Liver (tissue), 3 donors: ENCODE measurements around the gene GRIN3B.

Experiments used
- CTCF ChIP-seq: fragments of 150-350 bp; IDR thresholded peaks from 2 replicates; pipeline ENCODE4 v1.5.1; 2017; ENCODE audit warnings: improper control_type of control experiment, low read depth, low read length; ENCODE audit not compliant: missing input control
- EGR1 ChIP-seq, 2 donors: IDR thresholded peaks; 2 replicates each; pipeline ENCODE4 v1.6.1; 2016 to 2018; ENCODE audit warnings: antibody characterized with exemption in 2 of 2, low read depth in 2 of 2
- FOXA2 ChIP-seq: IDR thresholded peaks from 2 replicates; pipeline ENCODE4 v1.6.1; 2016; ENCODE audit warnings: antibody characterized with exemption
- GABPA ChIP-seq, 2 donors: IDR thresholded peaks in 1 of 2; conservative IDR thresholded peaks in 1 of 2; 2 replicates each; pipeline ENCODE4 v1.6.1; 2016; ENCODE audit warnings: antibody characterized with exemption in 2 of 2, mild to moderate bottlenecking in 1 of 2, moderate library complexity in 1 of 2
- MAX ChIP-seq: IDR thresholded peaks from 2 replicates; pipeline ENCODE4 v1.6.1; 2016; ENCODE audit warnings: antibody characterized with exemption
- RAD21 ChIP-seq, 2 donors: IDR thresholded peaks; 2 replicates each; pipeline ENCODE4 v1.6.1; 2016; ENCODE audit warnings: antibody characterized with exemption in 2 of 2, mild to moderate bottlenecking in 2 of 2
- REST ChIP-seq: IDR thresholded peaks from 2 replicates; pipeline ENCODE4 v1.6.1; 2016; ENCODE audit warnings: antibody characterized with exemption, mild to moderate bottlenecking
- SP1 ChIP-seq: IDR thresholded peaks from 2 replicates; pipeline ENCODE4 v1.6.1; 2018; ENCODE audit warnings: antibody characterized with exemption, mild to moderate bottlenecking
- TAF1 ChIP-seq: conservative IDR thresholded peaks from 2 replicates; pipeline ENCODE4 v1.6.1; 2016; ENCODE audit warnings: antibody characterized with exemption, mild to moderate bottlenecking
- ZBTB33 ChIP-seq: IDR thresholded peaks from 2 replicates; pipeline ENCODE4 v1.6.1; 2016; ENCODE audit warnings: antibody characterized with exemption
- donor health status: healthy.
- donor health status: healthy.

GRCh38 chr19:966485-967088, 33.6 kb upstream of the GRIN3B start:
- TF ChIP-seq CTCF (no peak), RAD21 (IDR thresholded peaks at IDR 0.05) (no peak), GABPA (IDR thresholded peaks at IDR 0.05 in 1 of 2, conservative IDR thresholded peaks at IDR 0.05 in 1 of 2) (no peak), FOXA2 (no peak), MAX (no peak), ZBTB33 (no peak), EGR1 (IDR thresholded peaks at IDR 0.05; ENCODE audit: low read depth in 2 of 2) (no peak), REST (no peak), TAF1 (no peak), SP1 (no peak)
